ENCODE measurements around the gene RBCK1. TPM values are rescaled to one million over a fixed set of nuclear protein-coding genes. Genes with fewer than 3 reads are reported as not detected.

RBCK1 gene
- total and polyA plus RNA-seq, 2 donors (not counting 3 experiments of a cell fraction or from before 2014, with no cell fraction given): 80.4 to 82.7 TPM

GRCh38 chr20:400454-401275 is 7.4 kb upstream of the RBCK1 start:
- no peak for TF ChIP-seq FOS (IDR thresholded peaks at IDR 0.05; ENCODE audit: borderline replicate concordance, insufficient read depth, low read length)
- no peak for TF ChIP-seq POLR2A (IDR thresholded peaks at IDR 0.05; ENCODE audit: low read depth, low read length)
- TF ChIP-seq MYC (IDR thresholded peaks at IDR 0.05; ENCODE audit: low read depth, low read length): no peak
- no peak for TF ChIP-seq EZH2 (IDR thresholded peaks at IDR 0.05; ENCODE audit: borderline replicate concordance, low read depth, low read length, severe bottlenecking)
- no peak for TF ChIP-seq JUN (IDR thresholded peaks at IDR 0.05; ENCODE audit: borderline replicate concordance, insufficient read depth, insufficient read length, low read depth)
- no peak for TF ChIP-seq MAX (IDR thresholded peaks at IDR 0.05; ENCODE audit: insufficient read depth, insufficient read length)
- no peak for TF ChIP-seq GATA2 (IDR thresholded peaks at IDR 0.05; ENCODE audit: insufficient read depth, insufficient read length, low read depth, low read length)
- TF ChIP-seq POLR2AphosphoS5 (IDR thresholded peaks at IDR 0.05; ENCODE audit: insufficient read depth, low read depth, low read length): no peak
- no peak for TF ChIP-seq CTCF (IDR thresholded peaks at IDR 0.05; ENCODE audit: extremely low read depth in 1 of 2, insufficient read depth in 1 of 2, low read depth in 1 of 2, low read length in 2 of 2)
- Histone ChIP-seq H3K4me2 (ENCODE audit: insufficient read depth, low read length) (no peak overlapping the region), H3K79me2 (ENCODE audit: control insufficient read depth, insufficient read depth, low read length) (no peaks in the 10 kb centered on the region), H3K9me1 (replicated peaks; ENCODE audit: control insufficient read depth, extremely low read depth, insufficient read depth, low read length) (no peaks in the 10 kb centered on the region), H4K20me1 (replicated peaks; ENCODE audit: control insufficient read depth, extremely low read depth, insufficient read depth, low read length) (no peaks in the 10 kb centered on the region), H3K27me3 (ENCODE audit: control insufficient read depth in 2 of 2, insufficient read depth in 2 of 2, low read length in 2 of 2) (no peaks in the 10 kb centered on the region), H3K4me1 (ENCODE audit: control insufficient read depth, extremely low read depth, insufficient read depth, low read length) (no peaks in the 10 kb centered on the region), H3K27ac (ENCODE audit: insufficient read depth, low read depth, low read length) (no peak overlapping the region), H3K4me3 (replicated peaks in 1 of 3; ENCODE audit: insufficient read depth in 1 of 3, low read depth in 1 of 3, low read length in 3 of 3) (no peak overlapping the region), H3K36me3 (ENCODE audit: control insufficient read depth in 2 of 2, extremely low read depth in 1 of 2, insufficient read depth in 2 of 2, low read length in 2 of 2) (peaks cover 3 to 16% of the 10 kb centered on the region in 2 experiments), H3K9me3 (replicated peaks; ENCODE audit: control insufficient read depth, insufficient read depth, low read length) (no peaks in the 10 kb centered on the region), H2AFZ (ENCODE audit: low read depth, low read length) (no peak overlapping the region), H3K9ac (replicated peaks; ENCODE audit: extremely low read depth, insufficient read depth, low read length) (no peak overlapping the region)
- ChIA-PET POLR2A (interaction anchor here (0.7 kb wide), 1 partner anchor 259 kb away, joined by 3 read pairs; no protein-coding TSS in a partner anchor), CTCF (interaction anchor here (0.9 to 1.5 kb wide), 4 partner anchors 18 to 70 kb away, joined by 3 to 6 read pairs (median 4); no protein-coding TSS in a partner anchor)
- dilution Hi-C loops (cut with MboI; ENCODE audit: extremely low pct_ligation_motif_present, low sequenced_read_pairs): no loop called here
- no peak for FAIRE-seq
- intact Hi-C loops (cut with micrococcal nuclease): no loop called here
- BruUV-seq (replicated peaks): no TSS peak
- no peak for DNase-seq (ENCODE audit: low read depth, low spot score)

Data from endothelial cell of umbilical vein (primary cell).